Thyroid gland (tissue), 4 donors: Measurements from ENCODE around the gene PDE4B. TPM values are rescaled to one million over a fixed set of nuclear protein-coding genes. Genes with fewer than 3 reads are reported as not detected.

Source experiments
- DNase-seq, 2 donors: peaks; one replicate each; pipeline ENCODE4 v3.0.0-alpha.2; 2019
- H3K27ac ChIP-seq, 3 donors: fragments of 200-600 bp; sonication (generic); 1 replicate in 2 of 3; 2 replicates in 1 of 3; pipeline ENCODE4 v1.5.1; 2016 to 2019; ENCODE audit warnings: mild to moderate bottlenecking in 1 of 3, moderate library complexity in 1 of 3
- H3K27me3 ChIP-seq: fragments of 200-600 bp; sonication (generic); one replicate; pipeline ENCODE4 v1.5.1; 2019
- H3K36me3 ChIP-seq, 2 donors: fragments of 200-600 bp; sonication (generic); one replicate each; pipeline ENCODE4 v1.5.1; 2016 to 2019
- H3K4me1 ChIP-seq, 2 donors: fragments of 200-600 bp; sonication (generic); one replicate each; pipeline ENCODE4 v1.5.1; 2017 to 2019
- H3K4me3 ChIP-seq, 3 donors: fragments of 200-600 bp; sonication (generic); replicated peaks in 1 of 3; 1 replicate in 2 of 3; 2 replicates in 1 of 3; pipeline ENCODE4 v1.5.1; 2016; ENCODE audit warnings: mild to moderate bottlenecking in 1 of 3
- H3K9me3 ChIP-seq: fragments of 200-600 bp; sonication (generic); one replicate; pipeline ENCODE4 v1.5.1; 2017
- CTCF ChIP-seq, 6 experiments: fragments of 200-600 bp in 3 of 6; fragments of 450-650 bp in 3 of 6; sonication (generic) in 3 of 6; IDR thresholded peaks; one replicate each; pipeline ENCODE4 v1.5.1; 2016 to 2019; ENCODE audit warnings: antibody characterized with exemption in 6 of 6, mild to moderate bottlenecking in 2 of 6, inconsistent platforms in 1 of 6, moderate library complexity in 1 of 6
- POLR2A ChIP-seq, 2 donors: fragments of 450-650 bp; IDR thresholded peaks; one replicate each; pipeline ENCODE4 v1.6.1; 2017; ENCODE audit warnings: antibody characterized with exemption in 2 of 2, mild to moderate bottlenecking in 2 of 2, moderate library complexity in 1 of 2
- WGBS, 2 donors: methylation state at CpG; one replicate each; pipeline ENCODE4 v1.1.5; 2017; 5-methylcytosine and 5-hydroxymethylcytosine counted together
- intact Hi-C: fragments of 100-400 bp; cut with DNase I; formaldehyde crosslinking; loops from one replicate; pipeline ENCODE4 v1.15.1; 2023
- total RNA-seq, 4 donors: library from RNA; depleted of rRNA; stranded (reverse); fragments of >200 nt; gene quantifications; one replicate each; pipeline ENCODE4 v1.2.3, GENCODE V29; 2016

Gene PDE4B
- total RNA-seq, 4 donors from 2014 or later = 9.6 to 21.3 (median 15.0) TPM

GRCh38 chr1:66296951-66297350 is 504.3 kb downstream of the PDE4B start:
- no peak overlapping the region for H3K4me3 ChIP-seq
- 81 to 87% methylated on average over 6 of the region's 6 CpGs for WGBS, 2 donors
- H3K27ac ChIP-seq = no peak overlapping the region
- TF ChIP-seq POLR2A (IDR thresholded peaks at IDR 0.05) (no peak), CTCF (IDR thresholded peaks at IDR 0.05) (no peak)
- peaks cover 4 to 44% of the 10 kb centered on the region in 2 donors for H3K4me1 ChIP-seq
- no peak for DNase-seq
- intact Hi-C loops = no loop called here
- no peaks in the 10 kb centered on the region for H3K36me3 ChIP-seq
- no peaks in the 10 kb centered on the region for H3K9me3 ChIP-seq
- no peaks in the 10 kb centered on the region for H3K27me3 ChIP-seq

- H3K4me3 ChIP-seq = no peak overlapping the region
- peaks cover 4 to 33% of the 10 kb centered on the region in 2 donors for H3K4me1 ChIP-seq
- TF ChIP-seq CTCF (IDR thresholded peaks at IDR 0.05) (no peak), POLR2A (IDR thresholded peaks at IDR 0.05) (no peak)
- peak; percentile 79 to 82 for DNase-seq
- intact Hi-C loops = no loop called here
- H3K9me3 ChIP-seq = no peaks in the 10 kb centered on the region
- WGBS, 2 donors = 21 to 65% methylated on average over 1 of the region's 1 CpG
- no peaks in the 10 kb centered on the region for H3K27me3 ChIP-seq
- H3K36me3 ChIP-seq = no peaks in the 10 kb centered on the region
- H3K27ac ChIP-seq = peak overlapping the region in 1 of 3 donors; percentile 45
These were observed 505.8 kb downstream of the PDE4B start for GRCh38 chr1:66298464-66298863.

GRCh38 chr1:66300280-66300971 is 507.7 kb downstream of the PDE4B start:
- H3K4me1 ChIP-seq = peaks cover 0 to 16% of the 10 kb centered on the region in 2 donors
- H3K27ac ChIP-seq = peak overlapping the region in 2 of 3 donors; percentile 42 to 54
- no peaks in the 10 kb centered on the region for H3K36me3 ChIP-seq
- no peaks in the 10 kb centered on the region for H3K27me3 ChIP-seq
- no peak for DNase-seq
- TF ChIP-seq CTCF (IDR thresholded peaks at IDR 0.05) (no peak), POLR2A (IDR thresholded peaks at IDR 0.05) (no peak)
- intact Hi-C loops = no loop called here
- H3K9me3 ChIP-seq = no peaks in the 10 kb centered on the region
- H3K4me3 ChIP-seq = no peak overlapping the region
- 68 to 72% methylated on average over 7 of the region's 7 CpGs for WGBS, 2 donors

- no peak overlapping the region for H3K4me3 ChIP-seq
- H3K36me3 ChIP-seq = no peaks in the 10 kb centered on the region
- no peak for TF ChIP-seq POLR2A (IDR thresholded peaks at IDR 0.05)
- no peak for TF ChIP-seq CTCF (IDR thresholded peaks at IDR 0.05)
- DNase-seq = no peak
- H3K27me3 ChIP-seq = no peaks in the 10 kb centered on the region
- no peaks in the 10 kb centered on the region for H3K9me3 ChIP-seq
- H3K4me1 ChIP-seq = peaks cover 0 to 16% of the 10 kb centered on the region in 2 donors
- H3K27ac ChIP-seq = peak overlapping the region in 2 of 3 donors; percentile 42 to 54
- 54 to 71% methylated on average over 4 of the region's 4 CpGs for WGBS, 2 donors
- intact Hi-C loops = no loop called here
These were observed 508.3 kb downstream of the PDE4B start for GRCh38 chr1:66300972-66301451.

GRCh38 chr1:66302184-66302742 is 509.6 kb downstream of the PDE4B start:
- intact Hi-C loops = no loop called here
- Histone ChIP-seq H3K36me3 (no peaks in the 10 kb centered on the region), H3K4me1 (peaks cover 0 to 16% of the 10 kb centered on the region in 2 donors), H3K27me3 (no peaks in the 10 kb centered on the region), H3K27ac (no peak overlapping the region), H3K9me3 (no peaks in the 10 kb centered on the region), H3K4me3 (no peak overlapping the region)
- TF ChIP-seq POLR2A (IDR thresholded peaks at IDR 0.05) (no peak), CTCF (IDR thresholded peaks at IDR 0.05) (no peak)
- no peak for DNase-seq
- 96 to 98% methylated on average over 3 of the region's 3 CpGs for WGBS, 2 donors
